Measurements from ENCODE around the gene WDR88. TPM values are rescaled to one million over a fixed set of nuclear protein-coding genes. Genes with fewer than 3 reads are reported as not detected.
"Not testable (repeated sequence)": the region's sequence is repeated elsewhere in the genome, so short reads cannot be mapped to it uniquely, and the experiment has no call there.

Gene WDR88
- total RNA-seq, 4 donors from 2014 or later, result not detected

- no peaks in the 10 kb centered on the region for H3K9me3 ChIP-seq
- H3K4me1 ChIP-seq, result no peaks in the 10 kb centered on the region
- no peaks in the 10 kb centered on the region for H3K36me3 ChIP-seq
- DNase-seq (no peak), ATAC-seq (no peak)
- intact Hi-C loops (cut with DNase I; ENCODE audit: low total_unique reads) (no loop called here), in situ Hi-C loops (cut with MboI; ENCODE audit: low sequenced_read_pairs in 4 of 4) (no loop called here)
- no peak overlapping the region for H3K4me3 ChIP-seq
- H3K27ac ChIP-seq, result no peak overlapping the region
- peaks cover 19 to 29% (median 24%) of the 10 kb centered on the region in 3 donors for H3K27me3 ChIP-seq
- no peak for TF ChIP-seq CTCF (IDR thresholded peaks at IDR 0.05 in 4 of 5, conservative IDR thresholded peaks at IDR 0.05 in 1 of 5)
- no peak for TF ChIP-seq POLR2A (IDR thresholded peaks at IDR 0.05)
These were observed 88.8 kb downstream of the WDR88 start for GRCh38 chr19:33220735-33221134.

- no peaks in the 10 kb centered on the region for H3K4me1 ChIP-seq
- intact Hi-C loops (cut with DNase I; ENCODE audit: low total_unique reads) (no loop called here), in situ Hi-C loops (cut with MboI; ENCODE audit: low sequenced_read_pairs in 4 of 4) (no loop called here)
- peaks cover 28 to 37% (median 33%) of the 10 kb centered on the region in 3 donors for H3K27me3 ChIP-seq
- H3K36me3 ChIP-seq, result no peaks in the 10 kb centered on the region
- H3K27ac ChIP-seq, result no peak overlapping the region
- no peak overlapping the region for H3K4me3 ChIP-seq
- DNase-seq (no peak), ATAC-seq (no peak)
- no peaks in the 10 kb centered on the region for H3K9me3 ChIP-seq
- TF ChIP-seq POLR2A (IDR thresholded peaks at IDR 0.05), result no peak
- TF ChIP-seq CTCF (IDR thresholded peaks at IDR 0.05 in 4 of 5, conservative IDR thresholded peaks at IDR 0.05 in 1 of 5), result no peak
These were observed 89.7 kb downstream of the WDR88 start for GRCh38 chr19:33221638-33222037.

- H3K36me3 ChIP-seq; H3K4me1 ChIP-seq; H3K4me3 ChIP-seq; in situ Hi-C loops (cut with MboI; ENCODE audit: low sequenced_read_pairs in 4 of 4); DNase-seq; H3K27ac ChIP-seq; intact Hi-C loops (cut with DNase I; ENCODE audit: low total_unique reads); H3K9me3 ChIP-seq; ATAC-seq: not testable (repeated sequence)
- peaks cover 34 to 41% (median 39%) of the 10 kb centered on the region in 3 donors for H3K27me3 ChIP-seq
These were observed 90.3 kb downstream of the WDR88 start for GRCh38 chr19:33222255-33222654.

GRCh38 chr19:33224694-33225457 is 93.0 kb downstream of the WDR88 start:
- peaks cover 41 to 62% (median 55%) of the 10 kb centered on the region in 3 donors for H3K27me3 ChIP-seq
- no peak overlapping the region for H3K27ac ChIP-seq
- ATAC-seq, result no peak
- no peak for DNase-seq
- no peaks in the 10 kb centered on the region for H3K4me1 ChIP-seq
- H3K9me3 ChIP-seq, result peaks cover 0 to 20% (median 0%) of the 10 kb centered on the region in 3 donors
- no peak overlapping the region for H3K4me3 ChIP-seq
- no peaks in the 10 kb centered on the region for H3K36me3 ChIP-seq
- intact Hi-C loops (cut with DNase I; ENCODE audit: low total_unique reads), result no loop called here
- TF ChIP-seq POLR2A (IDR thresholded peaks at IDR 0.05) (no peak), CTCF (IDR thresholded peaks at IDR 0.05 in 4 of 5, conservative IDR thresholded peaks at IDR 0.05 in 1 of 5) (no peak)
- in situ Hi-C loops (cut with MboI; ENCODE audit: low sequenced_read_pairs in 4 of 4), result loop anchor here in 3 of 4 donors (25.0 kb wide), 1 partner anchor 537 kb away; no protein-coding TSS in a partner anchor

Other genes starting within 250 kb of the WDR88 start
- 10 to 100 TPM in 2 of 4 donors, 1 to 10 TPM in 2; 3.4 to 20.9 (median 9.5) TPM for gene CEP89, start 160.2 kb upstream of the WDR88 start, total RNA-seq
- under 1 TPM in 2 of 4 donors, not detected in 2; 0.16 to 0.97 TPM for gene FAAP24, start 159.9 kb upstream of the WDR88 start, total RNA-seq
- under 1 TPM in 3 of 4 donors, not detected in 1; 0.39 to 0.71 (median 0.70) TPM for gene RHPN2, start 67.2 kb upstream of the WDR88 start, total RNA-seq
- 1 to 10 TPM; 2.2 to 5.3 (median 4.6) TPM for gene GPATCH1, start 50.9 kb upstream of the WDR88 start, total RNA-seq
- 10 to 100 TPM; 18.3 to 29.3 (median 25.1) TPM for gene LRP3, start 62.2 kb downstream of the WDR88 start, total RNA-seq
- gene SLC7A10, start 93.7 kb downstream of the WDR88 start, total RNA-seq, result not detected
- 10 to 100 TPM; 11.9 to 29.9 (median 25.5) TPM for gene CEBPA, start 170.4 kb downstream of the WDR88 start, total RNA-seq
- 10 to 100 TPM; 44.2 to 50.1 (median 46.1) TPM for gene CEBPG, start 241.6 kb downstream of the WDR88 start, total RNA-seq

All from gastrocnemius medialis (tissue), 4 donors.